Measurements from ENCODE around the gene PDYN.

DNA sequence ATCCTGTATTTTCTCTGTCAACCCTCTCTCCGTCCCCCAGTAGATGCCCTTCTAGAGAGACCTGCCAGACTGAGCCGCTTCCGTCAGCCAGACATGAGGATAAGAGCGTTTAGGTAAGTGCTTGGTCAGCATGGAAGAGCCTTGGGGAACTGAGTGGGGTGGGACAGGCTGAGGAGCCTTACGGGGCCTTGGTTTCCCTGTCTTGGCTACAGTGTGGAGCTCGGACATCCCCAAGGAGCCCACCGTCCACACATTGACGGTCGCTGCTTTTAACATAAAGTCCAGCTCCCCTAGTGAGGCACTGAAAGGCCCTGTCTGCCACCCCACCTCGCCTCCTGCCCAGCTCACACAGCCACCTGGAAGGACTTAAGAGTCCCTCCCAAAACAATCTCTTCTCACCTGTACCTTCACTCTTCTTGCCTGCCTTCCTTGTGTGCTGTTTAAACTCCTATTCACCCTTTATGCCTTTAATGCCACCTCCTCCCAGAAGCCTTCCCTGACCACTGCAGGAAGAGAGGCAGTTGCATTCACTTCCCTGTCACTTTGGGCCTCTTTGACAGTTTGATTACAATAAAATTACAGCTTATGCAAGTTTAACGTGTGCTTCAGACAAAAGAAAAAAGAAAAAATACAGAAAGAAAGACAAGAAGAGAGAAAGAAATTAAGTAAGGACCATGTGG is 42.3 kb downstream of the PDYN start:
- TF ChIP-seq POLR2A (IDR thresholded peaks at IDR 0.05) = no peak
- TF ChIP-seq, protein P1, sequence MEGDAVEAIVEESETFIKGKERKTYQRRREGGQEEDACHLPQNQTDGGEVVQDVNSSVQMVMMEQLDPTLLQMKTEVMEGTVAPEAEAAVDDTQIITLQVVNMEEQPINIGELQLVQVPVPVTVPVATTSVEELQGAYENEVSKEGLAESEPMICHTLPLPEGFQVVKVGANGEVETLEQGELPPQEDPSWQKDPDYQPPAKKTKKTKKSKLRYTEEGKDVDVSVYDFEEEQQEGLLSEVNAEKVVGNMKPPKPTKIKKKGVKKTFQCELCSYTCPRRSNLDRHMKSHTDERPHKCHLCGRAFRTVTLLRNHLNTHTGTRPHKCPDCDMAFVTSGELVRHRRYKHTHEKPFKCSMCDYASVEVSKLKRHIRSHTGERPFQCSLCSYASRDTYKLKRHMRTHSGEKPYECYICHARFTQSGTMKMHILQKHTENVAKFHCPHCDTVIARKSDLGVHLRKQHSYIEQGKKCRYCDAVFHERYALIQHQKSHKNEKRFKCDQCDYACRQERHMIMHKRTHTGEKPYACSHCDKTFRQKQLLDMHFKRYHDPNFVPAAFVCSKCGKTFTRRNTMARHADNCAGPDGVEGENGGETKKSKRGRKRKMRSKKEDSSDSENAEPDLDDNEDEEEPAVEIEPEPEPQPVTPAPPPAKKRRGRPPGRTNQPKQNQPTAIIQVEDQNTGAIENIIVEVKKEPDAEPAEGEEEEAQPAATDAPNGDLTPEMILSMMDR (IDR thresholded peaks at IDR 0.05) = no peak

Measured in esophagus squamous epithelium (tissue), 4 donors.